NOMO-1 (cell line): ENCODE measurements around the gene SCML1.
"Not testable (repeated sequence)": the region's sequence is repeated elsewhere in the genome, so short reads cannot be mapped to it uniquely, and the experiment has no call there.

ENCODE experiments used
- DNase-seq, 2 experiments: peaks; one replicate each; lab custom pipeline; 2025; ENCODE audit not compliant: unreplicated experiment in 2 of 2; lab: John Stamatoyannopoulos, UW

Gene SCML1

DNA sequence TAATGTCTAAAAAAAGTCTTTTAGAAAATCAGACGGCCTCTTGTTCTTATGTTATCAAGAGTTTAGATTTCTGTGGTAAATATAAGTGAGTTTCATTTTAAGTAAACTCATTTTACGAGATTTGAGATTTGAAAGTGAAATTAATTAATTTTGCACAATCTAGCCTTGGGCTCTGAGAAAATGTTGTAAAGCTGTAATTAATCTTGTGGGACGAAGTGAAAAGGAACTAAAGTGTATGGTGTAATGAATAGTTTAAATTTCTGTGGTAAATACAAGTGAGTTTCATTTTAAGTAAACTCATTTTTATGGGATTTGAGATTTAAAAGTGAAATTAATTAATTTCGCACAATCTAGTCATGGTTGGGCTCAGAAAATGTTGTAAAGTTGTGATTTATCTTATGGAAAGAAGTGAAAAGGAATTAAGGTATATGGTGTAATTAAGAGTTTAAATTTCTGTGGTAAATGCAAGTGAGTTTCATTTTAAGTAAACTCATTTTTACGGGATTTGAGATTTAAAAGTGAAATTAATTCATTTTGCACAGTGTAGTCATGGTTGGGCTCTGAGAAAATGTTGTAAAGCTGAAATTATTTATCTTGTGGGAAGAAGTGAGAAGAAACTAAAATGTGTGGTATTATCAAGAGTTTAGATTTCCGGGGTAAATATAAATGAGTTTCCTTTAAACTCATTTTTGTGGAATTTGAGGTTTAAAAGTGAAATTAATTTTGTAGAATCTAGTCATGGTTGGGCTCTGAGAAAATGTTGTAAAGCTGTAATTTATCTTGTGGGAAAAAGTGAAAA, 1.6 kb downstream of the SCML1 start:
- DNase-seq: peak in 1 of 2 experiments; percentile 33

DNA sequence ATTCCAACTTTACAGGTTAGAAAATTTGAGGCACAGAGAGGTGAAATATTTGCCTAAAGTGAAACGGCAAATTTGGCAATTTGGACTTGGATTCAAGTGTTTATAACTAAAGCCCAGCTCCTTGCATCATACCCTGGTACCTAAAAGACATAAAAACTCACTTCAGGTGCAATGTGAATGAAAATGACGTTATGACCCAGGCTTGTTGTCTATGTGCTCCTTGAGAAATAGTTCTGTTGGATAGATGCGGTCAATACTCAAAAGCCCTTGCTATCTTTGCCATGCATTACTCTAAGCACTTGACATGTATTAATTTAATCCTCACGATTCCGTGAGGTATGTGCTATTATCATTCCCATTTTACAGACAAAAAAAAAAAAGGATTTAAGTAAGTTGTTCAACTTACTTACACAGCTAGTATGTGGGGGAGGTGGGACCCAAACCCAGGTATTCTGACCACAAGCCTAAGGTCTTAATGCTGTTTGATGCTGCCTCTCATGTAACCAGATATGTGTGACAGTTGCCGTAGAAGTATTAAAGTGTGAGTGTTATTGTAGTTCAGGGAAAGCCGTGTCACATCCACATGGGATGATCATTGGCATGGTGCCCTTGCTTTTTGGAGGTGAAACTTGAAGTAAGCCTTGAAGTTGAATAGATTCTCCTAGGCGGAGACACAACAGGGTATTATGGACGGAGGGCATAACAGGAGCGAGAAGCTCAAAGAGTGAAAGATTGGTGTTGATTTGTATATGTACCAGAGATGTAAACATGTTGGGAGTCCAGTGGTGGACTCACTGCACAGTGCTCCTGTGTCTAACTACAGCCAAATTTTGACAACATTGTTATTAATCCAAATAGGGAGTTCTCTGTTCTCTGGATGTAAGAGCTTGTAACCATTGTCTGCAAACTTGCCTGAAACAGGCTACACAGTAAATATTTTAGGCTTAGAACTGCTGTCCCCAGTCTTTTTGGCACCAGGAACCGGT, 3.1 kb downstream of the SCML1 start:
- no peak for DNase-seq

DNA sequence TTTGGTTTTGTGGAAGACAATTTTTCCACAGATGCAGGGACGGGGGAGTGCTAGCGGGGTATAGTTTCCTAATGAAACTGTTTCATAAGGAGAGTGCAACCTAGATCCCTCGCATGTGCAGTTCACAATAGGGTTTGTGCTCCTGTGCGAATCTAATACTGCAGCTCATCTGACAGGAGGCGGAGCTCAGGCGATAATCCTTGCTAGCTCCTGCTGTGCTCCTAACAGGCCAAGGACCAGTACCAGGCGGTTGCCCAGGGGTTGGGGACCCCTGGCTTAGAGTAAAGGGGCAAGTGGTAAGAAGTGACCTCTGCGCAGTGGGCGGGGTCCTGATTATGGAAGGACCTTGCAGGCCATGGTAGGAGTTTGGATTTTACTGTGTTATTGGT, 3.8 kb downstream of the SCML1 start:
- no peak for DNase-seq

DNA sequence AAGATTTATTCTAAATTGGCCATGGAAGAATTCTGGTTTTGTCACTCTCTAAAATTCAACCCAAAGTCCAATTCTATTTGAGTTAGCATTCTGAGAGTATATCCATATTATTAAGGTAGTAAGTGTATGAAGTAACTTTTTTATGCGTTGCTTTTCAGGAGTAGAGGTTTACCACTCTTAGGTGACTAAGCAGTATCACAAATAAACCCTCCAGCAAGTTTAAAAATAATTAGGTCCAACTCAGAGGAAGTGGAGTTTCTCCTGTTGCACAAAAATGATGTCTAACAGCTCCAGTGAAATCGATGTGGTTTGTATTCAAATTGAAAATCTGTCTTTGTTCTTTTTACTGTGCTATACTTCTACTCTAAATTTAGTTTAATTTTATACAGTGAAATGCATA, 6.6 kb downstream of the SCML1 start:
- DNase-seq: peak in 1 of 2 experiments; percentile 73

DNA sequence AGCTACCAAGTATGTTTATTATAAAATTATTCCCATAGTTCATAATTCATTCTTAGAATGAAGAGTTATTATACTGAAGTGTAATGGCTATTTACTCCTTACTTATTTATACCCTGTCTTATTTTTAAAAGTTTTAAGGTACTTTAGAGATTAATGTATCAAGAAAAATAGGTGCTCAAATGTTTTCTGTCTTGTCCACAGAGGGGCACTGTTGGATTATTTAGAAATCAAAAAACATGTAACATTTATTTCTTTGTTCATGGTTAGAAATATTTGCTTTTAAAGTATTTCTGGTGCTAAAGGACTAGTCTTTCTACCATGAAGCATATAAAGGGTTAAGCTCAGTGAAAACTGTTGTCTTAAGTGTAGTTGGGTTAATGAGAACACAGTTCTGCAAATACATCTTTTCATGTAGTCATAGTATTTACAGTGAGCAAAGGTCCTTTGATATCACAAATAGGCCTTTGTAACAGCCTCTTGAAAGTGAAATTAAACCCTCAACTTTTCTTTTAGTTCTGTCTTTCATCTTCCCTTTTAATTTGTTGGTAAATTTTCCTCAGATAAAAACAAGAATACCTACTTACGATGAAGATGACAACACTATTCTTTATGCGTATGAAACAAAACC, 7.7 kb downstream of the SCML1 start:
- no peak for DNase-seq

DNA sequence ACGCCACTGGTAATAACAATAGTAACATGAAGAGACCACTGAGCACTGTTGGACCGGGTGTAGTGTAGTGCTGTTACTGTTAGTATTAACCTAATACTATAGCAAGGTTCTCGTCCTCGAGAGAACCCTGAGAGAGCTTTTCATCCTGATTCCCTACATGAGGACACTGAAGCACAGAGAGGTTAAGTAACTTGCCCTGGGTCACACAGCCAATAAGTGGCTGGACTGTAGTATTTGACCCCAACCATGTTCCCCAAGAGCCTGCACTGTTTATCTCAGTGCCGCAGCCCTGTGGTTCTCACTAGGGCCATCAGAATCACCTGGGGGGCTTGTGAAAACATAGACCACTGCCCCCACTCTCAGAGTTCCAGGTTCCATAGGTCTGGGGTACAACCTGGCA, 10.4 kb downstream of the SCML1 start:
- no peak for DNase-seq

DNA sequence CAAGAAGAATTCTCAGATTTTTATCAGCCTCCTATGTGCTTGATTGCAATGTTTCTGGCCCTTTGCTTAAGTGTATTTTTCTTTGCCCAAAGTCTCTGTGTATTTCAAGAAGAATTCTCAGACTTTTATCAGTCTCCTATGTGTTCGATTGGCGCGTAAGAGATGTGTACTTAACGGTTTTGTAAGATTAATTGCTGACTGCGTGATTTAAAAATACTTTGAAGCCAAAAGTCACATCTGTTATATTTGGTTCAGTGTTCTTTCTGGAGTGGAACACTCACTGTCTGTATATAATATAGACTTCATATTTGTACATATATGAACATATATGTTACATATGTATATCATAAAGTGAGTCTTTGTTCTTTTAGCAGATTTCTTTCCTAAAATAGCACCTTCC, 11.4 kb downstream of the SCML1 start:
- DNase-seq: no peak

DNA sequence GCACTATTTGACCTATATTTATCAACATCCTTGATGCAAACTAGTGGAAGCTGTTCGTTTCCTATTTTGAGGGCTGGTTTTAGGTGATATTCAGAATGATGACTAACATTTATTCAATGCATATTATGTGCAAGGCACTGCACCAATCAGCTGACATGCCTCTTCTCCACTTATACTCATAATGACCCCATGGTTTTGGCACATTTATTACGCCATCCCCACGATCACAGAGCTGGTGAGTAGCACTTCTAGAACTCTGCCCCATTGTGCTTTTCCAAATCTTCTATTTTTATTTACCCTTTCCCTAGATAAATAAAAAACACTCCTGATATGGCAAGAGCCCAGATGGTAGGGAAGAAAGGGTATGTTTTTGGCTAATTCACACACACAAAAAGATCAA, 13.1 kb downstream of the SCML1 start:
- DNase-seq: no peak

DNA sequence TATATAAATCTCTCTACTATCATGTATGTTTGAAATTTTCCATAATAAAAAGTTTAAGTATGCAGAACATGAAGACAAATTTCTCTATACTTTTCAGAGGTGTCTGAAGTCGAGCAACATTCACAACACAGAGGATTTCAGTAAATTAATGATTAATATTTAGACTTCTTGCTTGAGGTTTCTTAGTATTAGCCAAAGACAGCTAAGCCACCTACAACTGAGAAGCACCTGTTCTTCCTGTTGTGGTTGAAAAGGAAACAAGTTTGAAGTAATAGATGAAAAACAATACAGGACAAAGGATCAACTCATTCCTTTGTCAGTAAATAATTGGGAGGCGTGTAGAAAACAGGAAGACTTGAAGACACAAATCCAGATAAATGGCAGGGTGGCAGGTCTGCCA, 21.1 kb downstream of the SCML1 start:
- DNase-seq: no peak

DNA sequence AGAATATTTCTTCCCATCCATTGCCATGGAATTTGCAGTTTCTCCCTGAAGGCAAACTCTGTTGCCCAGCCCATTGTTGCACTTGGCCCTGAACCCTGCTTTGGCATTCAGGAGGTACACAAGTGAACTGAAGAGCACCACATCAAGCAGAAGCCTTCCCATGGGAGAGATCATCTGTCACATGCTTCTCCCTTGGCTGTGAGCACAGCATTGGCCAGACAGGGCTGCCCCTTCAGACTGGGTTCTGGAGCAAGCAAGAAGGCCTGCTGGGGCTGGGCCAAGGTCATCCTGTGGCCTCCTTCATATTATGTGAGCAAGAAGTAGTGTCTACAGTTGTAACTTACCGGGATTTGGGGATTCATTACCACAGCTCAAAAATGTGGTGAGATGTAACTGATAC, 22.7 kb downstream of the SCML1 start:
- DNase-seq: no peak

DNA sequence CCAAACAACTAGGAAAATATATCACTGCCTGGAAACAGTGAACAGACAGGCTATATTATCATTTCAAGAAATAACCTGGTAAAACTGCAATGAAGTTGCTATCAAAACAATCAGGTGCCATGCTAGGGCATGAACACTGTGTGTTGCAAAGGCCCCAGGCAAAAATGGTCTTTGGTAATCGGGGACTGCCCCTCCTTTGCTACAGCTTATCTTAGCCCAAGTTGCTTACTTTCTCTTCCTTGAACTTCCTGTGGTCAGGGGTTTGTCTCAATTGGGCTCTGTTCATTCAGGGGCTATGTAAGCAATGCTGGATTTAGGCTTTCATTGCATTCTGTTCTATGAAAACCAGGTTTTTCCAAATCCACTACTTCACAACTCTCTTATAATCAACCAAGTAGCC, 30.4 kb downstream of the SCML1 start:
- no peak for DNase-seq

DNA sequence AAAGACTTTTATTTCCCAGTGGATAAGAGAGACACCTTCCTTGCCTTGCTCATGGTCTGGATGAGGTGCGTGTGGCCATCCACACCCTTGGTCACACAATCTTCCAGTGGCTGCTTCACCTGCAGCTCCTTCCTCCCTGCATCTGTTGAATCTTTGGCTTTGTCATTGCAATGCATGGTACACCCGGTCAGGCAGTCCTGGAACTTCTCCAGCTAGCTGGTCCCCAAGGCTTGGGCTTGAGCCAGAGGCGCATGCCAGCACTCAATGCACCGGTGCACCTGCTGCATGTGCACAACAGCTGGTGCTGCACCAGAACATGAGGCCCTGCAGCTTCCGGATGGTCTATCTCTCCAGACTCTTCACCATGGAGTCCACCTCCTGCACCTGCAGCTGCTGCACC, 31.7 kb downstream of the SCML1 start:
- DNase-seq: no peak

DNA sequence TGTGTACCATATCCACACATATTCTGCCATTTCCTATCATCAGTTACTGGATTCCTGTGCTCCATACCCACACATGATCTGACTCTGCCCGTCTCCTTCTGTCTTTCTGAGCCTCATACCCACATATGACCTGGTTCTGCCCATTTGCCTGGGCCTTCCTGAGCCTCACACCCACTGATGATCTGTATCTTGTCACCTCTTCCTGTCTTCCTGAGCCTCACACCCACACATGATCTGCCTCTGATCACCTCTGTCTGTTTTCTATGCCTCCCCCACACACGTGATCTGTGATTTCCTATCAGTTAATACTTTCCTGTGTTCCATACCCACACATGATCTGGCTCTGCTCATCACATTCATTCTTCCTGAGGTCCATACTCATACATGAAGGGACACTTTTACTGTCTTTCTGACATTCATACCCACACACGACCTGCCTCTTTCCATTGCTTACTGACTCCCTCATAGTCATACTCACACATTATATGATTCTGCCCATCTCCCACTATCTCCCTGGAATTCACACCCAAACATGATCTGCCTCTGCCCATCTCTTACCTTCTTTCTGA, 32.5 kb downstream of the SCML1 start:
- DNase-seq: no peak

DNA sequence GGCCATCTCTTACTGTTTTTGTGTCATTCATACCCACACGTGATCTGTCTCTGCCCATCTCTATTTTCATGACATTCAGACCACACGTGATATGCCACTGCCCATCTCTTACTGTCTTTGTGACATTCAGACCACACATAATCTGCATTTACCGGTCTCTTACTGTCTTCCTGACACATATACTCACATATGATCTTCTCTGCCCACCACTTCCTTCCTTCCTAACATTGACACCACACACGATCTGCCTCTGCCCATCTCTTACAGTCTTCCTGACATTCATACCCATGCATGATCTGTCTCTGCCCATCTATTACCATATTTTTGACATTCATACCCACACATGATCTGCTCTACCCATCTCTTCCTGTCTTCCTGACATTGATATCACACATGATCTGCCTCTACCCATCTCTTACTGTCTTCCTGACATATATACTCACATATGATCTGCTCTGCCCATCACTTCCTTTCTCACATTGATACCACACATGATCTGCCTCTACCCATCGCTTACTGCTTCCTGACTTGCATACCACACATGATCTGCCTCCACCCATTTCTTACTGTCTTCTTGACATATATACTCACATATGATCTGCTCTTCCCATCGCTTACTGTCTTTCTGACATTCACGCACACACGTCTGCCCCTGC, 36.1 kb downstream of the SCML1 start:
- no peak for DNase-seq

DNA sequence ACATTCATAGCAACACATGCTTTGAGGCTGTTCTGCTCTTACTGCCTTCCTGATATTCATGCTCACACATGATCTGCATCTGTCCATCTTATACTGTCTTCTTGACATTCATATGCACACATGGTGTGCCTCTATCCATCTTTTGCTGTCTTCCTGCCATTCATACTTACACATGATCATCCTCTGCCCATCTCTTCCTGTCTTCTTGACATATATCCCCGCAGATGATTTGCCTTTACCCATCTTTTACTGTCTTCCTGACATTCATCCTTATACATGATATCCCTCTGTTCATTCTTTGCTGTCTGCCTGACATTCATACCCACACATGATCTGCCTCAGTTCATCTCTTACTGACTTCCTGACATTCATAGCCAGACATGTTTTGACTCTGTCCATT, 36.8 kb downstream of the SCML1 start:
- no peak for DNase-seq

DNA sequence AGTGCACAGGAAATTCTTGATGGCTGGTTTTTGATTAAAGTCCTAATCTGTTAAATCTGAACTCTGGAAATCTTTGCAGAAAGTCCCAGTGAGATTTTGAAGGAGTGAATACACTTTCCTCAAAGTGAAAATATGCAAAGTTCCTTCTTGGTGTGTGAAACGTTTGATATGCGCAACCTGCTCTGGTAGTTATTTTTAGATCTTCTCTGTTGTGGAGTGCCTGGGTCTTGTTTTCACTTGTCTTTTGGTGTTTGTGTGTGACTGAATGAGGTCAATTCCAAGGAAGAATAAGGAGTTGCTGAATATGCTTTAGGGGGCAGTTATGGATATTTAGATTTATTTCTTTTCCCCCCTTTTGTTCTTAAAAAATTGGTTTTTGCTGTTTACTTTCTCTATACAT, 41.7 kb downstream of the SCML1 start:
- DNase-seq: no peak

DNA sequence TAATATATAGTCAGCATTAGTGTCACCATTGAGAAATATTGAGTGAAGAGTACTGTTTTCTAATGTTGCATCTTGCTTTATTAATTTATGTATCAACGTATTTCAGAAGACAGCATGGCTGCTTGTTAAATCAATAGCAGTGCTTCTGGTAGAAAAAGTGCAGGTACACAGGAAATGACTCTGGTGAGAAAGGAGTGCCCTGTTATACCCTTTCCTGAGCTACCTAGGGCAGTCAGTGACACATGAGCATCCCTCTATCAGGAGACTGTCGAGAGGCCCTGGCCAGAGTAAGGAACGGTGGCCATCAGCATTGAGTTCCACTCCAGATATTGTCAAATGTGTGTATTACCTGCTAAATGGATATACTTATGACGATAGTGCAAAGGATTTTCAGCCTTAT, 42.1 kb downstream of the SCML1 start:
- no peak for DNase-seq

DNA sequence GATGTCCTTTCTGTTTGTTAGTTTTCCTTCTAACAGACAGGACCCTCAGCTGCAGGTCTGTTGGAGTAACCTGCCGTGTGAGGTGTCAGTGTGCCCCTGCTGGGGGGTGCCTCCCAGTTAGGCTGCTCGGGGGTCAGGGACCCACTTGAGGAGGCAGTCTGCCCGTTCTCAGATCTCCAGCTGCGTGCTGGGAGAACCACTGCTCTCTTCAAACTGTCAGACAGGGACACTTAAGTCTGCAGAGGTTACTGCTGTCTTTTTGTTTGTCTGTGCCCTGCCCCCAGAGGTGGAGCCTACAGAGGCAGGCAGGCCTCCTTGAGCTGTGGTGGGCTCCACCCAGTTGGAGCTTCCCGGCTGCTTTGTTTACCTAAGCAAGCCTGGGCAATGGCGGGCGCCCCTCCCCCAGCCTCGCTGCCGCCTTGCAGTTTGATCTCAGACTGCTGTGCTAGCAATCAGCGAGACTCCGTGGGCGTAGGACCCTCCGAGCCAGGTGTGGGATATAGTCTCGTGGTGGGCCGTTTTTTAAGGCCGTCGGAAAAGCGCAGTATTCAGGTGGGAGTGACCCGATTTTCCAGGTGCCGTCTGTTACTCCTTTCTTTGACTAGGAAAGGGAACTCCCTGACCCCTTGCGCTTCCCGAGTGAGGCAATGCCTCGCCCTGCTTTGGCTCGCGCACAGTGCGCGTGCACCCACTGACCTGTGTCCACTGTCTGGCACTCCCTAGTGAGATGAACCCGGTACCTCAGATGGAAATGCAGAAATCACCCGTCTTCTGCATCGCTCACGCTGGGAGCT, 49.5 kb downstream of the SCML1 start:
- DNase-seq: not testable (repeated sequence)

DNA sequence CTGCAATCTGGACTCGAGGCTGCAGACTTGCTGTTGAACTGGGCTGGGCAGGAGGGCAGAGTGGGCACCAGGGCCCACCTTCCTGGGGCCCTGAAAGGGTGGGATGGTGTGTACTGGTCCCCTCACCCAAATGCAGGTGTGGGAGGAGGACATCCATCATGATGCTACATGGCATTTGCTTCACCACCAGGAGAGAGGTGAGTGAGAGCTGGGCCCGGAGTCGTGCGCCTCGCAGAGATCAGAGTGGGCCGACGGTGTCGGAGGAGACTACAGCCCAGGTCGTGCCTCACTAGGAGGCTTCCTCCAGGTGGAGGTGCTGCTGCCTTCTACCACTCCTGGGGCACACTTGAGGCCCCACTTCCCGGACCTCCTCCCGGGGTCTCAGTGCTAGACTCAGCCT, 50.3 kb downstream of the SCML1 start:
- DNase-seq: no peak

DNA sequence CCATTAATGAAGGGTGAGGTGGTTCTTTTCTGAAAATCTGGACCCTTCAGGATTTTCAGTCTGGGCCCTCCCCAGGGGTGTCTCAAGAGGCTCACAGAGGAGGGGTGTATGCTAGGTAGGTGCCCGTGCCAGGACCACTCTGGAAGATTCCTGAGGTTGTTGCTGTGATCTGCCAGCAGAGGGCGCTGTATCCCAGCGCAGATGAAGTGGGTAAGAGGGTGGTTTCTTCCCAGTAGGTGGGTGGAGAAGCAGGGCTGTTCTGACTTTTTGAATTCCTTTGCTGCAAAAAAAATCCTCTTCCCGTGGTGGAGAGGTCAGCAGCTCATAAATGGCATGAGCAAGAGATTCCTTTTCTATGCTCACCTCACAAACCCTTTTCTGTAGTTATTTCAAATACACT, 51.1 kb downstream of the SCML1 start:
- peak; percentile 8 to 26 for DNase-seq
